CD4-positive, alpha-beta T cell treated with Interleukin-21 for 1 hour (primary cell): ENCODE results near the gene DOCK8.
A peak's percentile ranks its signal among the peaks of the same experiment; 100 is the strongest.

Source experiments
- DNase-seq: peaks from one replicate; pipeline ENCODE4 v3.0.0-alpha.2; 2020

DOCK8 gene

DNA sequence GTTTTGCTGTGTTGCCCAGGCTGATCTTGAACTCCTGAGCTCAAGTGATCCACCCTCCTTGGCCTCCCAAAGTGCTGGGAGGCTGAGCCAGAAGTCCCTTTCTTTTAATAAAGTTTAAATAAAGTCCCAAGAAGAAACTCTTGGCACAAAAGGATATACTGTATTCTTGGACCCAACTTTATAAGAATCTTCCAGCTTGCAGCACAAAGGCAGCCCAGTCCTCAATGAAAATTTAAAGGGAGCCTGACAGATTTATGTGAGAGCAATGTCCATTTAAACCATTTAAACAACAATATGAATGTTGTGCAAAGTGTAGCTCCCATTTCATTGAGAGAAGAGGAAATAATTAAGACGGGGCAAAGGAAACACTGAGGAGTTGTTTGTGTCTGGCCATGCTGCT, 217.0 kb downstream of the DOCK8 start:
- no peak for DNase-seq

GRCh38 chr9:436482-436881, 221.8 kb downstream of the DOCK8 start:
- no peak for DNase-seq

GRCh38 chr9:437066-437465, 222.4 kb downstream of the DOCK8 start:
- no peak for DNase-seq

DNA sequence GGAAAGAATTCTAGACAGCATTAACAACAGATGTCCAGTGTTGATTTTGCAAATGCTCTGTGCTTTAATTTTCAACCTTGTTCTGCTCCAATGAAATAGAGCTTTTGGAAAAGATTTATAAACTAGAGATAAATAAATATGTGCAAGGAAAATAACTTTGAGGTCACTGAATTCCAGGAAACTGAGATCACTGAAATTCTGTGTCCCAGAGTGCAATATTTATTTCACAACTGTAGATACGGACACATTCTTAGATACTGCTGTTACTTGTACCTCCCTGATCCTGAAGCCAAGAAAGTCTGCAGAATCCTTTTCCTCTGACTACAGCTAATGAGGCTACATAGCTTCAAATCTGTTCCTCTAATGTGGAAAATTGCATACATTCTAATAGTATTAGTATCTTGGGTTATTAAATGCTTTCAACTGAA, 222.9 kb downstream of the DOCK8 start:
- DNase-seq, result no peak

DNA sequence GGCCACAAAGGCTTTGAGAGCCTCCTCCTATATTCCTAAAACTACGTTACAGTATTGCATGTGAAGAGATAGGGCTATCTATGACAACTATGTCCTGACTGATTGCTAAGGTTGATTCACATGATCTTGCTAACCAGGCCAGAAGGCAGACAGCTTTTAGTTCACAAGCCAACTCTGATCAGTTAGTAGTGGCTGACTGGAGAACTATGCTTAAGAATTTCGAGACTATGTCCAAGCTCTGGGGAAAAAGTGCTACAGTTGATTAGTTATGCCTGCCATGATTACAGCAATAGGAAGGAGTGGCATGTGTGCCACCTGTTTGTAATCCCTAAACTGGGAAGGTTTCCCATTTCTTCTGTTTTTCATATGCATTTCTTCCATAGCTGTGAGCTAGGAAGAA, 223.4 kb downstream of the DOCK8 start:
- no peak for DNase-seq

GRCh38 chr9:438961-439768, 224.5 kb downstream of the DOCK8 start:
- no peak for DNase-seq

GRCh38 chr9:441126-441525, 226.5 kb downstream of the DOCK8 start:
- DNase-seq, result no peak

DNA sequence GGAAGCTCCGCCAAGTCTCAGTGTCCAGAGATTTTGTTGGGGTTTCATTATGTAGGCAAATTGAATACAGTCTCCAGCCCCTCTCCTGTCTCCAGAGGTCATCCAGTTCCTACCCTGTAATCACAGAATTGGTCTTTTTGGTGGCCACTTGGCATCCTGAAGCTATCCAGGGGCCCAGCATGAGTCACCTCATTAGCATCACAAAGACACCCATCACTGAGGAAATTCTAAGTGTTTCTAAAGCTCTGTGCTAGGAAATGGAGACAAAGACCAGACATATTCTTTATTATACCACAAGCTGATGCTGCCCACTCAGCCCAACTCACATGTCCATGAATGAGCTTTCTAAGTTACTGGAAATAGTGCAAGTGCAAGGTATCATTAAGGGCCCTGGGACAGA, 229.9 kb downstream of the DOCK8 start:
- no peak for DNase-seq

GRCh38 chr9:445033-445432, 230.4 kb downstream of the DOCK8 start:
- DNase-seq, result no peak

GRCh38 chr9:446074-446699, 231.5 kb downstream of the DOCK8 start:
- no peak for DNase-seq

DNA sequence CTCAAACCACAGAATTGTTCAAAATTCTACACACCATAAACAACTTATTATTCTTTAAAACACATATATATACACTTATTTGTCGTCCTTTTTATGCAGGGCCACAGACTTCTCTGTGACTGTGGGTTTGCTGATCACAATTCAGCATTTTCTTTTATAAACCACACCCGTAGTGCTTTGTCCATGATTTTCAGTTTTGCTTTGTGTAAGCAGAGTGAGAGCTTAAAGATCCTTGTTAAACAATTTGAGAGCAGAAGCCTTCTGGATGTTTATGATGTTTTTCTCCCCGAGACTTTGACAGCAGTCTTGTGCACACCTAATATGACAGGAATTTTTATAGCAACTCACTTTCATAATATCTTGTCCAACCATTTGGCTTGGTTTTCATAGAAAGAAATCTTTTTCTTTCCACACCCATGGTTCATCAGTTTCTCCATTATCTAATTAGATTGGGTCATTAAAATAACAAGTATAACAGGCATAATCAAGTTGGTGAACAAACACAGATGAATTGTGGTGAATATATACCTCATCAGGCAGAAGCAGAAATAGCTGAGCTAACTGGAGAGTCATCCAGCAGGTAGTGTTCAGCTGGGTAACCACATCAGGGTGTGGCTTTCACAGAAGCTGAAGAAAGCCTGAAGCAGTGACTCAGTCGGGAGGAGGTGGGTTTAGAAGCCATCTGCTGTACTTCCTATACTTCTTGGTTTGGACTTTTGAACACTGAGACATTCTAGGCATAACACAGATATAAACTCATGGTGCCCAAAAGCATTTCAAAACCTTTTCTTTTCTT, 232.8 kb downstream of the DOCK8 start:
- peak; percentile 69 for DNase-seq

DNA sequence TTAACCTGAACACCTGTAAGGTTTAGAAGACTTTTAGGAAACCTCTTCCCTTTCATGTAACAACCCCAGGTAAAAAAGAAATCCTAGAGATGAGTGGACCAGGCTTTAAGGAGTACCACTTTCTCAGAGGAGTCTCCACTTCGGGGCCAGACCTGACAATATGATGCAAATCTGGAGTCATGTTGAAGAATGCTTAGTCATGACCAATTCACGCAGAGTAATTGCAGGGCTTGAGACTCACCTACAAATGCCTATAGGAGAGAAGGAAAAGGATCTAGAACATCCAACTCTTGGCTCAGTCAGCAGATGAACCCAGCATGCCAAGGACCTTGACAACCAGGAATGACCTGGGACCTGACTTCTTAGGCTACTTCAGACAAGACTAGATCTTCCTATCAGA, 235.4 kb downstream of the DOCK8 start:
- no peak for DNase-seq

DNA sequence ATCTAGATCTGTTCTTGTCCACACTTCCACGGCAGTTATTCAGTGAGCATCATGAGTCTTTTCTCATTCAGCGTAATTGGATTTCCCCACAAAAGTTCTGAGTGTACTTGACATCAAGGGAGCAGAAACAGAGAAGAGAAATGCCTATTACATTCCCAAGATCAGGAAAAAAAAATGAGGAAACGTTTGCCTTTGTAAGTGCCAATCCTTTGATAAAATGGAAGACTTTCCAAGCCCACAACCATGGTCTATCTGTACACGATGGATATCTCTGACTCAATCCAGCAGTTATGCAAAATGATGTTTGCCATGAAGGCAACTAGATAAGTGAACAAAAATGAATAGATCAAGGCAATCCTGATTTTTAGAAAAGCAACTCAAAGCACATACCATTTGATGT, 235.9 kb downstream of the DOCK8 start:
- DNase-seq, result no peak

GRCh38 chr9:453832-454231, 239.2 kb downstream of the DOCK8 start:
- DNase-seq, result no peak

DNA sequence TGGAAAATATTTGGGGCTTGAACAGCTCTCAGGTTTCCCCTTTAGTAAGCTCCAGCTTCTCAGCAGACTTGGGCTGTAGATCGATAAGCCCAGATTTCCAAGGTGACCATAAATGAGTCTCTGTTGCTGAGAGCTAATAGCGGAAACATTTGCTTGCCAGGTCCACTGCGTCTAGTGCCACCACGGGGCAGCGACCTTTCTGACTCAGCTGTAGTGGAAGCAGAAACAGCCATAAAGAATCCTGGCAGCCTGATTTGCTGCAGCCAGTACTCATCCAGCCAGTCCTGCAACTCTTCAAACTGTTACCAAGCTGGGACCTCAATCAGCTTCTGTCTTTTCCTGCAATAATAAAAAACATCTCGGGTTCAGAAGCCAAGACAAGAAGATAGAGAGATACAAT, 241.7 kb downstream of the DOCK8 start:
- DNase-seq, result no peak

DNA sequence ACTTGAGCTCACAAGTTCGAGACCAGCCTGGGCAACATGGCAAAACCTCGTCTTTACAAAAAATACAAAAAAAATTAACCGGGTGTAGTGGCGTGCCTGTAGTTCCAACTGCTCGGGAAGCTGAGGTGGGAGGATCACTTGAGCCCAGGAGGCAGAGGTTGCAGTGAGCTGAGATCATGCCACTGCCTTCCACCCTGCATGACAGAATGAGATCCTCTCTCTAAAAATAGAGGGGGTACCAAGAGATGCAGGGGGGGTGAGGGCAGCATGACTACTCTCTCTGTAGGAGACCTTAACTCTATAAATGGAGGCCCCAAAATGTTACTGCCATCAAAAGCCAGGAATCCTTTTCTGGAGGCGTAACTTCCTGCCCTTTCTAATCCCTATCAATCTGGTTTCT, 243.9 kb downstream of the DOCK8 start:
- DNase-seq, result no peak

DNA sequence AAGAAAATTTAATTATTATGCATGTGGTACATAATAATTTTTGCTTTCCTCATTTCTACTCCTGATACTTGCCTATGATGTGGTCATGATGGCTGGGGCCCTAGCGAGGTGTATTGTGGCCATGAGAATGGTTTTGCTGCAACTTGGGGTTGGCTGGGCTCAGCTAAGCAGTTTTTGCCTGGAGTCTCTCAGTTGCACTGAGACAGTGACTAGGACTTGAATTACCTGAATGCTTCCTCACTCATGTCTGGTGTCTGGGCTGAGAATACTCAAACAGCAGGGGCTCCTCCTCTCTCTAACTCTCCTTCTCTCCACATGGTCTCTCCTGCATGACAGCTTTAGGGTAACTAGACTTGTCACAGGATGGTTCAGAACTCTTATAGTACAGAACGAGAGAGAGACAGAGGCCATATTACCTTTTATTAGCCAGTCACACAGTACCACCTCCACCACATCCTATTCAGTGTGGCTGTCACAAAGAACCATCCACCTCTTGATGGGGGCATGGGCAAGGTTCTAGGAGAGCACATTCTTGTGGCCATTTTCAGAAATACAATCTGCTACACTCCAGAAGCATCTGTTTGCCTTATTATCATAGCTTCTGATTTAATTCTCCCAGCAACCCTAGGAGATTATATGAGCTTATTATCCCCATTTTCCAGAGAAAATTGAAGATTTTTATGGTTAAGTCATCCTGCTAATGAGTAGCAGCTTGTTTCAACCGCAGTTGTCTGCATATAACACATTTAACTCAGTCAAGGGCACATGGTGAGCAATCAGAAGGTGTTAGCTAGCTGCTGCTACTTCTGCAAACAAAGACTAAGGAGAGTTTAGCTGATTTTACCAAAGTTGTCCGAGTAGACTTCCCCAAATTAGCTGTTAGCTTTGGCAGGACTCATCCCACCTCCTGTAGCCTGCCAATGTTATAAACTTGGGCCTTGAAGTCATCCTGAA, 245.1 kb downstream of the DOCK8 start:
- peak; percentile 25 for DNase-seq

- DNase-seq, result no peak
Measured at GRCh38 chr9:462121-462520, 247.5 kb downstream of the DOCK8 start.

- no peak for DNase-seq
Measured at GRCh38 chr9:462606-463005, 247.9 kb downstream of the DOCK8 start.

GRCh38 chr9:463455-464171, 248.9 kb downstream of the DOCK8 start:
- no peak for DNase-seq

DNA sequence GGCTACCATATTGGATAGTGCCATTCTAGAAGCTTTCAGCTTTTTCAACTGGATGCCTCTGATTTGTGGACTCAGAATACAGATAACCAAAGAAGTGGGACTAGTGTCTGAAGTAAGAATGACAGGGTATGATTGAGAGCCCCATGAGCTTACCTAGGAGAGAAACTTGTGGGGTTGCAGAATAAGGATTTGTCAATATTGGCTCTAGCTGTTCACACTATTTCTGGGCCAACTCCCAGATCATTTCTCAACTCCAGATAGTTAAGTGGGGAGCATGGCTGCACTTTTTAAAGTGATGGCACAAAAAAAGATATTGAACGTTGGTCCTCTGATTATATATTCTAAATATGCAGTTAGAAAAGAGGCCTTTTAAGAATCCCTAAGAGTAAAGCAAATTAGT, 252.1 kb downstream of the DOCK8 start:
- DNase-seq, result no peak
